GM06990 (cell line): ENCODE measurements around the gene HOXB1.

ENCODE experiments used
- DNase-seq: peaks from one replicate; pipeline ENCODE4 v3.0.0-alpha.2; 2011; ENCODE audit not compliant: insufficient read length; ENCODE audit errors: extremely low read depth
- H3K27me3 ChIP-seq: replicated peaks from 2 replicates; pipeline ENCODE4 v1.6.0; 2011; ENCODE audit warnings: low read length; ENCODE audit not compliant: control insufficient read depth, insufficient read depth
- H3K36me3 ChIP-seq: 2 replicates; pipeline ENCODE4 v1.5.1; 2011; ENCODE audit warnings: low read length; ENCODE audit not compliant: control insufficient read depth, insufficient read depth
- H3K4me3 ChIP-seq: replicated peaks from 2 replicates; pipeline ENCODE4 v1.5.1; 2011; ENCODE audit warnings: low read depth, mild to moderate bottlenecking, control low read depth, low read length
- TF ChIP-seq, protein P1 (sequence below): IDR thresholded peaks from 2 replicates; pipeline ENCODE4 v1.5.1; 2011; ENCODE audit warnings: low read length, control low read depth, mild to moderate bottlenecking, inconsistent platforms; ENCODE audit not compliant: insufficient read depth, poor library complexity, severe bottlenecking

The HOXB1 gene

GRCh38 chr17:48479014-48479402 lies 51.8 kb downstream of the HOXB1 start:
- Histone ChIP-seq H3K4me3 (no peak overlapping the region), H3K27me3 (no peaks in the 10 kb centered on the region), H3K36me3 (no peaks in the 10 kb centered on the region)
- no peak for DNase-seq
- TF ChIP-seq, protein P1, sequence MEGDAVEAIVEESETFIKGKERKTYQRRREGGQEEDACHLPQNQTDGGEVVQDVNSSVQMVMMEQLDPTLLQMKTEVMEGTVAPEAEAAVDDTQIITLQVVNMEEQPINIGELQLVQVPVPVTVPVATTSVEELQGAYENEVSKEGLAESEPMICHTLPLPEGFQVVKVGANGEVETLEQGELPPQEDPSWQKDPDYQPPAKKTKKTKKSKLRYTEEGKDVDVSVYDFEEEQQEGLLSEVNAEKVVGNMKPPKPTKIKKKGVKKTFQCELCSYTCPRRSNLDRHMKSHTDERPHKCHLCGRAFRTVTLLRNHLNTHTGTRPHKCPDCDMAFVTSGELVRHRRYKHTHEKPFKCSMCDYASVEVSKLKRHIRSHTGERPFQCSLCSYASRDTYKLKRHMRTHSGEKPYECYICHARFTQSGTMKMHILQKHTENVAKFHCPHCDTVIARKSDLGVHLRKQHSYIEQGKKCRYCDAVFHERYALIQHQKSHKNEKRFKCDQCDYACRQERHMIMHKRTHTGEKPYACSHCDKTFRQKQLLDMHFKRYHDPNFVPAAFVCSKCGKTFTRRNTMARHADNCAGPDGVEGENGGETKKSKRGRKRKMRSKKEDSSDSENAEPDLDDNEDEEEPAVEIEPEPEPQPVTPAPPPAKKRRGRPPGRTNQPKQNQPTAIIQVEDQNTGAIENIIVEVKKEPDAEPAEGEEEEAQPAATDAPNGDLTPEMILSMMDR, result no peak
